GM06990 (cell line): Measurements from ENCODE around the gene RASGRP3.

Experiments used
- DNase-seq: peaks from one replicate; pipeline ENCODE4 v3.0.0-alpha.2; 2011; ENCODE audit not compliant: insufficient read length; ENCODE audit errors: extremely low read depth
- H3K27me3 ChIP-seq: replicated peaks from 2 replicates; pipeline ENCODE4 v1.6.0; 2011; ENCODE audit warnings: low read length; ENCODE audit not compliant: control insufficient read depth, insufficient read depth
- H3K36me3 ChIP-seq: 2 replicates; pipeline ENCODE4 v1.5.1; 2011; ENCODE audit warnings: low read length; ENCODE audit not compliant: control insufficient read depth, insufficient read depth
- H3K4me3 ChIP-seq: replicated peaks from 2 replicates; pipeline ENCODE4 v1.5.1; 2011; ENCODE audit warnings: low read depth, mild to moderate bottlenecking, control low read depth, low read length
- CTCF ChIP-seq: IDR thresholded peaks from 2 replicates; pipeline ENCODE4 v1.5.1; 2011; ENCODE audit warnings: low read length, control low read depth, mild to moderate bottlenecking, inconsistent platforms; ENCODE audit not compliant: insufficient read depth, poor library complexity, severe bottlenecking

RASGRP3 gene

GRCh38 chr2:33476793-33477190 lies 343 bp downstream of the RASGRP3 start:
- no peak for TF ChIP-seq CTCF

DNA sequence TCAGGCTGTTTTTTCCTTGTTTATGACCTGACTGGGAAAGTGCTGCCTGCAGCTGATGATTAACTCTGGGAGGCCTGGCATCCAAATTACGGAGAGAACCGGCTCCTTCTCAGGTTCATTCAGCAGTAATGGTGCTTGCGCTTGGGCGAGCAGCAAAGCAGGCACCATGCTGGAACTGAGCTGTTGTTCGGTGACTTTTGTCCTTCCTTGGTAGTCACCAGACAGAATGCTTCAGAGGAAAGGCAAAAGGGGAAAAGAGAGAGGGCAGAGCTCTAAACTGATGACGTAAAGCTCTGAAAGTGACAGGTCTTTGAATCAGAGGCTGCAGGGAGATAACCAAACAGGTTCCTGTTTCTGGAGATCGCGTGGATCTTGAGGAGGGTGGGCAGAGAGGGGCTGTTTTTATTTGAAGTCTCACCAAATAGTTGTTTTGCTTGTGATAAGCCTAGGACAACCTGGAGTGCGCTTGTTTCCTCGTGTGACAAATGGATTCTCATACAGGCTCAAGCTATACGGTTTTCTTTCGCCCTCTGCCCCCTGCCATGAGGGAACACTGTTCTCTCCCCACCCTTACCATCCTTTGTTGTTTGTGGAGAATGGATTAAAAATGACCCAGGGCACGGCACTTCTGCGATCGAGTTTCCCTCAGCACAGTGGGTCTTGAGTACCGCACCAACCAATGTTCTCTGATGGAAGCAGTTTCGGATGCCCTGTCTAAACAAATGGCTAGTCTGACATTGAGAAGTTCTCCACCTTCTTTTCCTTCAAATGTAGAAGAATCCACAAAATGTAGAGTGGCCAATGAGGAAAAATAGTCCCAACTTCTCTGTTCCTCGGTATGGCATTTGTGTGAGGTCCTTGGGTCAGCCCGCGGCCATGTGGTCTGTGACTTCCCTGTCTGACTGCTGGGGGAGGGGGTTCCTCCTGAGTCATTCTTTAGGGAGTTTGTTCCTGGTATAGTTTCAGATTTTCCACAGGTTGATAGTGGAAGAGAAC lies 1.3 kb downstream of the RASGRP3 start:
- H3K4me3 ChIP-seq = peak overlapping the region; percentile 73
- TF ChIP-seq CTCF = no peak
- DNase-seq = no peak

More at GRCh38 chr2:33476793-33477190, 343 bp downstream of the RASGRP3 start:
- Histone ChIP-seq H3K27me3 (no peaks in the 10 kb centered on the region), H3K36me3 (no peaks in the 10 kb centered on the region), H3K4me3 (peak overlapping the region; percentile 73)
- no peak for DNase-seq

GRCh38 chr2:33478968-33479731 lies 2.7 kb downstream of the RASGRP3 start:
- Histone ChIP-seq H3K27me3 (no peaks in the 10 kb centered on the region), H3K4me3 (peak overlapping the region; percentile 73), H3K36me3 (no peaks in the 10 kb centered on the region)
- TF ChIP-seq CTCF = no peak
- no peak for DNase-seq

More for the DNA sequence above, 1.3 kb downstream of the RASGRP3 start:
- no peaks in the 10 kb centered on the region for H3K27me3 ChIP-seq
- no peaks in the 10 kb centered on the region for H3K36me3 ChIP-seq

- H3K27me3 ChIP-seq = no peaks in the 10 kb centered on the region
- DNase-seq = no peak
- peak overlapping the region; percentile 3; the same call in 1 of the 2 replicates for H3K4me3 ChIP-seq
- no peaks in the 10 kb centered on the region for H3K36me3 ChIP-seq
- no peak for TF ChIP-seq CTCF
Measured at GRCh38 chr2:33482518-33482917, 6.1 kb downstream of the RASGRP3 start.

- H3K4me3 ChIP-seq = peak overlapping the region; percentile 10
- no peaks in the 10 kb centered on the region for H3K27me3 ChIP-seq
- no peak for TF ChIP-seq CTCF
- no peaks in the 10 kb centered on the region for H3K36me3 ChIP-seq
- DNase-seq = no peak
Measured at GRCh38 chr2:33484042-33484621, 7.7 kb downstream of the RASGRP3 start.
